WERI-Rb-1 (cell line): ENCODE measurements around the gene PPM1G.

Experiments
- DNase-seq: peaks from one replicate; pipeline ENCODE4 v3.0.0-alpha.2; 2020
- H3K27ac ChIP-seq: fragments of 250-450 bp; sonication (Bioruptor Pico); 2 replicates; pipeline ENCODE4 v1.5.1; 2020; ENCODE audit warnings: mild to moderate bottlenecking, moderate library complexity
- H3K27me3 ChIP-seq: fragments of 250-450 bp; sonication (Bioruptor Pico); 2 replicates; pipeline ENCODE4 v1.5.1; 2021; ENCODE audit warnings: mild to moderate bottlenecking, low read depth, moderate library complexity; ENCODE audit not compliant: insufficient read depth, severe bottlenecking
- H3K36me3 ChIP-seq: fragments of 250-450 bp; sonication (Bioruptor Pico); 2 replicates; pipeline ENCODE4 v1.5.1; 2020; ENCODE audit warnings: mild to moderate bottlenecking, moderate library complexity
- H3K4me3 ChIP-seq: 2 replicates; pipeline ENCODE4 v1.5.1; 2011; ENCODE audit warnings: low read depth, mild to moderate bottlenecking, control low read depth, low read length
- H3K9me3 ChIP-seq: fragments of 250-450 bp; sonication (Bioruptor Pico); 2 replicates; pipeline ENCODE4 v1.5.1; 2021; ENCODE audit warnings: mild to moderate bottlenecking, moderate library complexity; ENCODE audit not compliant: severe bottlenecking
- TF ChIP-seq, protein P1 (sequence below): IDR thresholded peaks from 2 replicates; pipeline ENCODE4 v1.5.1; 2011; ENCODE audit warnings: low read depth, mild to moderate bottlenecking, control low read depth, inconsistent platforms, low read length

PPM1G gene

DNA sequence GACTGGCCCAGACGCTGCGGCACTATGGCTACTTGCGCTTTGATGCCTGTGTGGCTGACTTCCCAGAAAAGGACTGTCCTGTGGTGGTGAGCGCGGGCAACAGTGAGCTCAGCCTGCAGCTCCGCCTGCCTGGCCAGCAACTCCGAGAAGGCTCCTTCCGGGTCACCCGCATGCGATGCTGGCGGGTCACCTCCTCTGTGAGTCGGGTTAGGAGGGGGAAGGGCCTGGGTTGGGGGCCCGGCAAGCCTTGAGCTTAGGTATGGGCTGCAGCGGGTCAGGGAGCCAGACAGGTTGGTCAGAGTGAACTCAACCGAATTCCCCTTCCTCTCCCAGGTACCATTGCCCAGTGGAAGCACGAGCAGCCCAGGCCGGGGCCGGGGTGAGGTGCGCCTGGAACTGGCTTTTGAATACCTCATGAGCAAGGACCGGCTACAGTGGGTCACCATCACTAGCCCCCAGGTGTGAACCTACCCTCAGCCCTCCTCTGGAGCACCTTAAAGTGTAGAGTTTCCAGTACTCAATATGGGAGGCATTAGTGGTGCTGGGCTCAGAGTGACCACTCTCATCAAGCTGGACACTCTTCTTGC lies 33.8 kb downstream of the PPM1G start:
- Histone ChIP-seq H3K4me3 (no peak overlapping the region), H3K27ac (no peak overlapping the region), H3K36me3 (peaks cover 82% of the 10 kb centered on the region), H3K27me3 (no peaks in the 10 kb centered on the region), H3K9me3 (no peaks in the 10 kb centered on the region)
- TF ChIP-seq, protein P1, sequence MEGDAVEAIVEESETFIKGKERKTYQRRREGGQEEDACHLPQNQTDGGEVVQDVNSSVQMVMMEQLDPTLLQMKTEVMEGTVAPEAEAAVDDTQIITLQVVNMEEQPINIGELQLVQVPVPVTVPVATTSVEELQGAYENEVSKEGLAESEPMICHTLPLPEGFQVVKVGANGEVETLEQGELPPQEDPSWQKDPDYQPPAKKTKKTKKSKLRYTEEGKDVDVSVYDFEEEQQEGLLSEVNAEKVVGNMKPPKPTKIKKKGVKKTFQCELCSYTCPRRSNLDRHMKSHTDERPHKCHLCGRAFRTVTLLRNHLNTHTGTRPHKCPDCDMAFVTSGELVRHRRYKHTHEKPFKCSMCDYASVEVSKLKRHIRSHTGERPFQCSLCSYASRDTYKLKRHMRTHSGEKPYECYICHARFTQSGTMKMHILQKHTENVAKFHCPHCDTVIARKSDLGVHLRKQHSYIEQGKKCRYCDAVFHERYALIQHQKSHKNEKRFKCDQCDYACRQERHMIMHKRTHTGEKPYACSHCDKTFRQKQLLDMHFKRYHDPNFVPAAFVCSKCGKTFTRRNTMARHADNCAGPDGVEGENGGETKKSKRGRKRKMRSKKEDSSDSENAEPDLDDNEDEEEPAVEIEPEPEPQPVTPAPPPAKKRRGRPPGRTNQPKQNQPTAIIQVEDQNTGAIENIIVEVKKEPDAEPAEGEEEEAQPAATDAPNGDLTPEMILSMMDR, result no peak
- DNase-seq, result no peak

DNA sequence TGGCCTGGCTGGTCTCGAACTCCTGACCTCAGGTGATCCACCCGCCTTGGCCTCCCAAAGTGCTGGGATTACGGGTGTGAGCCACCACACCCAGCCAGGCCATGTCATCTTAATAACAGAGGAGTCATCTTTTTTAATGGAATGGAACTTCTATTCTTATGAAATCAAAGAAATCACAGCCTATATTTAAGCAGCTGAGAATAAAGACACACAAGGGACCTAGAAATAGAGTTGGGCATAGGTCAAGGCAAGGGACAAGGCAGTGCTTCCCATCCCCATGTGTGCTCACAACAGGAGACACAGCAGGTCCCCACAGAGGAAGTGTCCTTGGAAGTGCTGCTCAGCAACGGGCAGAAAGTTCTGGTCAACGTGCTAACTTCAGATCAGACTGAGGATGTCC lies 35.8 kb downstream of the PPM1G start:
- Histone ChIP-seq H3K27ac (no peak overlapping the region), H3K36me3 (peaks cover 79% of the 10 kb centered on the region), H3K9me3 (no peaks in the 10 kb centered on the region), H3K4me3 (no peak overlapping the region), H3K27me3 (no peaks in the 10 kb centered on the region)
- DNase-seq, result no peak
- TF ChIP-seq, protein P1, result no peak

- H3K27ac ChIP-seq, result no peak overlapping the region
Measured at GRCh38 chr2:27372937-27373336, 36.5 kb downstream of the PPM1G start.

GRCh38 chr2:27370816-27371620 lies 38.4 kb downstream of the PPM1G start:
- Histone ChIP-seq H3K27me3 (no peaks in the 10 kb centered on the region), H3K27ac (peak overlapping the region; percentile 92), H3K36me3 (peaks cover 79% of the 10 kb centered on the region), H3K4me3 (peak overlapping the region; percentile 75), H3K9me3 (no peaks in the 10 kb centered on the region)
- TF ChIP-seq, protein P1, result no peak
- DNase-seq, result peak; percentile 79

More at GRCh38 chr2:27372937-27373336, 36.5 kb downstream of the PPM1G start:
- H3K27me3 ChIP-seq, result no peaks in the 10 kb centered on the region
- no peak overlapping the region for H3K4me3 ChIP-seq
- H3K9me3 ChIP-seq, result no peaks in the 10 kb centered on the region
- H3K36me3 ChIP-seq, result peaks cover 79% of the 10 kb centered on the region
- no peak for DNase-seq
- TF ChIP-seq, protein P1, result no peak

DNA sequence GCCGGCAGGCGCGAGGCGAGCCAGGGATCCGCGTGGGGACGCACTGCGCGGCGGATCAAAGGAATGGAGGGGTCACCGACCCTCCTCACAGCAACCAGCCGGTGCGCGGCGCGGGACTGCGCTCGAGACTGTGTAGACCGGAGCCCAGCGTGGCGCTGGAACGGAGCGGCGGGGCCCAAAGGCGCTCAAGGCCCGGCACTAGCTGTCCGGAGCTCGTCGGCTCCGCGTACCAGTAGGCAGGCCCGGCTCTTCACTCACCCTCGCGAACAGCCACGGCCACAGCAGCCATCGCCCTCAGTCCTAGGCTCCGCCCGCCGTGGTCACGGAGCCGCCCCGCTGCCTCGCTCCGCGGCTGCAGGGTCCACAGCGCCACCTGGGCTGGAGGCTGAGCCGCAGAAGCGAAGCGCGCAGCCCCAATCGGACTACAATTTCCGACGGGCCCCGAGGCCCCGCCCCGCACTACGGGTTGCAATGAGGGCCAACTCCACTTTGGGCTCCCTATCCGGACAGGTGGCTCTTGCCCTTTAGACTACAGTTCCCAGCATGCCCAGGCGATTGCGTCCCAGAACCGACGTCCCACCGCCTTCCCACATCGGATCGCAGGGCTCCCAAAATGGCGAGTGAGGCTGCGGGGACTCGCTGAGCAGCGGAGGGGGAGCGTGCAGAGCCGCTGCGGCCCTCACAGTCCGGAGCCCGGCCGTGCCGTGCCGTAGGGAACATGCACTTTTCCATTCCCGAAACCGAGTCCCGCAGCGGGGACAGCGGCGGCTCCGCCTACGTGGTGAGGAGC lies 39.2 kb downstream of the PPM1G start, which contains the start of the genes EIF2B4 and SNX17:
Gene EIF2B4 (minus strand): TSS at position 313 of the 790 bp plus-strand sequence. CDS start 24 bp downstream, at position 289.
Gene SNX17 (plus strand): TSS at position 591 of the 790 bp plus-strand sequence. CDS start 128 bp downstream, at position 719.
- peak within 1 kb of the TSS; percentile 92 for H3K27ac ChIP-seq
- TF ChIP-seq, protein P1, result peak; percentile 96
- DNase-seq, result peak; percentile 100
- H3K36me3 ChIP-seq, result peaks cover 77% of the 10 kb centered on the region
- peak within 1 kb of the TSS; percentile 75 for H3K4me3 ChIP-seq
- H3K27me3 ChIP-seq, result no peaks in the 10 kb centered on the region
- H3K9me3 ChIP-seq, result no peaks in the 10 kb centered on the region
